ENCODE results near the gene EXOC7. TPM values are rescaled to one million over a fixed set of nuclear protein-coding genes. Genes with fewer than 3 reads are reported as not detected.

EXOC7 gene
- total and polyA plus RNA-seq, 2 experiments from 2014 or later: 134 to 166 TPM

GRCh38 chr17:76092526-76093413, 10.8 kb downstream of the EXOC7 start:
- Histone ChIP-seq H3K27me3 (no peaks in the 10 kb centered on the region), H3K4me1 (ENCODE audit: low read depth) (no peaks in the 10 kb centered on the region), H3K36me3 (peaks cover 48% of the 10 kb centered on the region), H3K27ac (no peak overlapping the region), H3K9me3 (ENCODE audit: low read depth) (no peaks in the 10 kb centered on the region), H3K4me3 (no peak overlapping the region)
- DNase-seq (ENCODE audit: low read depth in 1 of 2, low spot score in 1 of 2): no peak
- no peak for TF ChIP-seq CTCF (IDR thresholded peaks at IDR 0.05; ENCODE audit: low read depth, low read length)

- no peak for TF ChIP-seq CTCF (IDR thresholded peaks at IDR 0.05; ENCODE audit: low read depth, low read length)
- H3K27me3 ChIP-seq: no peaks in the 10 kb centered on the region
- H3K27ac ChIP-seq: no peak overlapping the region
- DNase-seq (ENCODE audit: low read depth in 1 of 2, low spot score in 1 of 2): no peak
- no peak overlapping the region for H3K4me3 ChIP-seq
- no peaks in the 10 kb centered on the region for H3K4me1 ChIP-seq (ENCODE audit: low read depth)
- peaks cover 48% of the 10 kb centered on the region for H3K36me3 ChIP-seq
- no peaks in the 10 kb centered on the region for H3K9me3 ChIP-seq (ENCODE audit: low read depth)
These were observed 11.9 kb downstream of the EXOC7 start for GRCh38 chr17:76091526-76092286.

- no peaks in the 10 kb centered on the region for H3K4me1 ChIP-seq (ENCODE audit: low read depth)
- peaks cover 42% of the 10 kb centered on the region for H3K36me3 ChIP-seq
- H3K27ac ChIP-seq: no peak overlapping the region
- no peak for TF ChIP-seq CTCF (IDR thresholded peaks at IDR 0.05; ENCODE audit: low read depth, low read length)
- H3K27me3 ChIP-seq: no peaks in the 10 kb centered on the region
- H3K4me3 ChIP-seq: no peak overlapping the region
- no peak for DNase-seq (ENCODE audit: low read depth in 1 of 2, low spot score in 1 of 2)
- H3K9me3 ChIP-seq (ENCODE audit: low read depth): no peaks in the 10 kb centered on the region
These were observed 13.0 kb downstream of the EXOC7 start for GRCh38 chr17:76090517-76091129.

GRCh38 chr17:76089680-76090516, 13.7 kb downstream of the EXOC7 start:
- Histone ChIP-seq H3K27ac (no peak overlapping the region), H3K4me1 (ENCODE audit: low read depth) (no peaks in the 10 kb centered on the region), H3K4me3 (no peak overlapping the region), H3K36me3 (peaks cover 47% of the 10 kb centered on the region), H3K9me3 (ENCODE audit: low read depth) (no peaks in the 10 kb centered on the region), H3K27me3 (no peaks in the 10 kb centered on the region)
- TF ChIP-seq CTCF (IDR thresholded peaks at IDR 0.05; ENCODE audit: low read depth, low read length): no peak
- DNase-seq (ENCODE audit: low read depth in 1 of 2, low spot score in 1 of 2): no peak
